Chondrocyte (in vitro differentiated cells): ENCODE results near the gene TRAPPC2L. TPM values are rescaled to one million over a fixed set of nuclear protein-coding genes. Genes with fewer than 3 reads are reported as not detected.

Experiments
- DNase-seq: peaks from one replicate; pipeline ENCODE4 v3.0.0; 2021; ENCODE audit warnings: mixed read lengths, low spot score
- H3K27ac Mint-ChIP-seq: one replicate; pipeline ENCODE4 v1.8.0; 2021; ENCODE audit warnings: mild to moderate bottlenecking, moderate library complexity, mixed read lengths; ENCODE audit not compliant: unreplicated experiment
- H3K27me3 Mint-ChIP-seq: 2 replicates; pipeline ENCODE4 v1.8.0; 2021; ENCODE audit warnings: low read depth, mixed read lengths
- H3K36me3 Mint-ChIP-seq: 2 replicates; pipeline ENCODE4 v1.8.0; 2021; ENCODE audit warnings: low read depth, mixed read lengths
- H3K4me1 Mint-ChIP-seq: 2 replicates; pipeline ENCODE4 v1.8.0; 2021; ENCODE audit warnings: low read depth, mild to moderate bottlenecking, mixed read lengths
- H3K4me3 Mint-ChIP-seq: one replicate; pipeline ENCODE4 v1.8.0; 2021; ENCODE audit warnings: mild to moderate bottlenecking, moderate library complexity, mixed read lengths; ENCODE audit not compliant: unreplicated experiment
- H3K9me3 Mint-ChIP-seq: 2 replicates; pipeline ENCODE4 v1.8.0; 2021; ENCODE audit warnings: low read depth, mixed read lengths
- CTCF ChIP-seq: fragments of 200-600 bp; sonication (generic); IDR thresholded peaks from 2 replicates; pipeline ENCODE4 v1.5.0; 2021; ENCODE audit warnings: antibody characterized with exemption, mild to moderate bottlenecking, moderate library complexity
- total RNA-seq: library from RNA; stranded (reverse); gene quantifications from 3 replicates; pipeline ENCODE4 v1.2.1, GENCODE V29; 2021

The TRAPPC2L gene
- total RNA-seq, 1 donor from 2014 or later = 52.5 TPM

GRCh38 chr16:88831838-88832237 lies 25.1 kb upstream of the TRAPPC2L start:
- Mint-ChIP-seq H3K36me3 (peaks cover 6% of the 10 kb centered on the region), H3K4me1 (no peaks in the 10 kb centered on the region), H3K4me3 (no peak overlapping the region), H3K27me3 (no peaks in the 10 kb centered on the region), H3K27ac (no peak overlapping the region), H3K9me3 (no peaks in the 10 kb centered on the region)
- DNase-seq = no peak
- no peak for TF ChIP-seq CTCF

GRCh38 chr16:88833086-88833485 lies 23.8 kb upstream of the TRAPPC2L start:
- TF ChIP-seq CTCF = no peak
- no peak for DNase-seq
- Mint-ChIP-seq H3K4me1 (no peaks in the 10 kb centered on the region), H3K36me3 (peaks cover 6% of the 10 kb centered on the region), H3K9me3 (no peaks in the 10 kb centered on the region), H3K27ac (no peak overlapping the region), H3K4me3 (no peak overlapping the region), H3K27me3 (no peaks in the 10 kb centered on the region)

- Mint-ChIP-seq H3K4me1 (no peaks in the 10 kb centered on the region), H3K27me3 (no peaks in the 10 kb centered on the region), H3K9me3 (no peaks in the 10 kb centered on the region), H3K27ac (no peak overlapping the region), H3K36me3 (peaks cover 8% of the 10 kb centered on the region), H3K4me3 (no peak overlapping the region)
- no peak for TF ChIP-seq CTCF
- no peak for DNase-seq
These were observed 22.3 kb upstream of the TRAPPC2L start for GRCh38 chr16:88834670-88835069.

GRCh38 chr16:88835383-88835782 lies 21.5 kb upstream of the TRAPPC2L start:
- Mint-ChIP-seq H3K36me3 (peaks cover 12% of the 10 kb centered on the region), H3K4me1 (no peaks in the 10 kb centered on the region), H3K27ac (no peak overlapping the region)

GRCh38 chr16:88835818-88836217 lies 21.1 kb upstream of the TRAPPC2L start:
- Mint-ChIP-seq H3K27ac (no peak overlapping the region), H3K4me3 (no peak overlapping the region), H3K4me1 (no peaks in the 10 kb centered on the region), H3K9me3 (no peaks in the 10 kb centered on the region), H3K27me3 (no peaks in the 10 kb centered on the region), H3K36me3 (peaks cover 11% of the 10 kb centered on the region)
- TF ChIP-seq CTCF = no peak
- DNase-seq = no peak

More at GRCh38 chr16:88835383-88835782, 21.5 kb upstream of the TRAPPC2L start:
- Mint-ChIP-seq H3K9me3 (no peaks in the 10 kb centered on the region), H3K27me3 (no peaks in the 10 kb centered on the region), H3K4me3 (no peak overlapping the region)
- TF ChIP-seq CTCF = no peak
- no peak for DNase-seq
